HepG2 (cell line): ENCODE measurements around the gene SNCA. TPM values are rescaled to one million over a fixed set of nuclear protein-coding genes. Genes with fewer than 3 reads are reported as not detected.
A peak's percentile ranks its signal among the peaks of the same experiment; 100 is the strongest.

Experiments
- BORCS8-MEF2B ChIP-seq: sonication (generic); formaldehyde crosslinking; IDR thresholded peaks from 2 replicates; pipeline ENCODE4 v1.8.0; 2022; ENCODE audit warnings: mild to moderate bottlenecking, missing genetic modification reagents
- E2F5 ChIP-seq: sonication (generic); formaldehyde crosslinking; conservative IDR thresholded peaks from 2 replicates; pipeline ENCODE4 v1.4.0; 2020; ENCODE audit warnings: missing genetic modification reagents
- FOXA3 ChIP-seq: IDR thresholded peaks from 2 replicates; pipeline ENCODE4 v1.6.1; 2016; ENCODE audit warnings: missing genetic modification reagents, missing compliant biosample characterization
- HMG20A ChIP-seq: IDR thresholded peaks from 2 replicates; pipeline ENCODE4 v1.6.1; 2016; ENCODE audit warnings: borderline replicate concordance
- HNRNPUL1 ChIP-seq: fragments of 200-400 bp; formaldehyde crosslinking; IDR thresholded peaks from 2 replicates; pipeline ENCODE4 v1.6.1; 2017; ENCODE audit warnings: low read depth, mild to moderate bottlenecking, low read length, moderate library complexity
- MBNL3 ChIP-seq: fragments of 250-450 bp; sonication (Bioruptor Pico); conservative IDR thresholded peaks from 2 replicates; pipeline ENCODE4 v1.8.0; 2022; ENCODE audit warnings: mild to moderate bottlenecking, inconsistent platforms
- MTA3 ChIP-seq: sonication (generic); formaldehyde crosslinking; IDR thresholded peaks from 2 replicates; pipeline ENCODE4 v1.4.0; 2020; ENCODE audit warnings: missing genetic modification reagents
- PRDM15 ChIP-seq: sonication (generic); formaldehyde crosslinking; IDR thresholded peaks from 2 replicates; pipeline ENCODE4 v1.4.0; 2020; ENCODE audit warnings: missing genetic modification reagents
- RFX1 ChIP-seq: fragments of 450-650 bp; IDR thresholded peaks from 2 replicates; pipeline ENCODE4 v1.6.1; 2017
- RXRA ChIP-seq: sonication (generic); formaldehyde crosslinking; IDR thresholded peaks from 2 replicates; pipeline ENCODE4 v1.5.1; 2020; ENCODE audit warnings: missing genetic modification reagents
- SAP130 ChIP-seq: IDR thresholded peaks from 2 replicates; pipeline ENCODE4 v1.6.1; 2016; ENCODE audit warnings: low read depth
- SYNCRIP ChIP-seq: fragments of 200-400 bp; formaldehyde crosslinking; IDR thresholded peaks from 2 replicates; pipeline ENCODE4 v1.6.1; 2018; ENCODE audit warnings: mild to moderate bottlenecking, low read depth, low read length; ENCODE audit not compliant: insufficient read depth
- ZFYVE20 ChIP-seq: sonication (generic); formaldehyde crosslinking; IDR thresholded peaks from 2 replicates; pipeline ENCODE4 v1.8.0; 2023; ENCODE audit warnings: low read depth, mild to moderate bottlenecking, moderate library complexity, missing genetic modification reagents, borderline replicate concordance
- ZNF138 ChIP-seq: sonication (generic); formaldehyde crosslinking; IDR thresholded peaks from 2 replicates; pipeline ENCODE4 v1.5.0; 2020; ENCODE audit warnings: mild to moderate bottlenecking, low read depth, missing genetic modification reagents
- ZNF335 ChIP-seq: sonication (generic); formaldehyde crosslinking; IDR thresholded peaks from 2 replicates; pipeline ENCODE4 v1.4.0; 2020; ENCODE audit warnings: missing genetic modification reagents
- ZNF33B ChIP-seq: sonication (generic); formaldehyde crosslinking; IDR thresholded peaks from 2 replicates; pipeline ENCODE4 v1.5.1; 2020; ENCODE audit warnings: mild to moderate bottlenecking, missing genetic modification reagents
- ZNF496 ChIP-seq: sonication (generic); formaldehyde crosslinking; IDR thresholded peaks from 2 replicates; pipeline ENCODE4 v1.8.1; 2023; ENCODE audit warnings: mild to moderate bottlenecking, moderate library complexity, missing genetic modification reagents; ENCODE audit not compliant: insufficient replicate concordance
- ZNF574 ChIP-seq: sonication (generic); formaldehyde crosslinking; IDR thresholded peaks from 2 replicates; pipeline ENCODE4 v1.4.0; 2020; ENCODE audit warnings: missing genetic modification reagents
- polyA plus RNA-seq, 8 experiments: library from polyadenylated mRNA; depleted of rRNA in 3 of 8; stranded (reverse) in 7 of 8; unstranded in 1 of 8; fragments of >200 nt; fragmentation: Illumina TruSeq in 4 of 8; extraction: Trizol in 4 of 8; gene quantifications; 2 replicates each; pipeline versions ENCODE4 v1.2.1 to v1.2.3, GENCODE V29; 2011 to 2016; ENCODE audit warnings: low read depth in 4 of 8, missing spikeins in 1 of 8, mixed read lengths in 1 of 8; ENCODE audit not compliant: insufficient read depth in 1 of 8
- total RNA-seq, 5 experiments: library from RNA; depleted of rRNA; stranded (reverse); fragments of >200 nt; fragmentation: Illumina TruSeq; extraction: Trizol; gene quantifications; 2 replicates each; pipeline ENCODE4 v1.2.3, GENCODE V29; 2016; ENCODE audit warnings: low read depth in 1 of 5
- TF ChIP-seq, protein P1 (sequence below): sonication (generic); formaldehyde crosslinking; IDR thresholded peaks from 2 replicates; pipeline ENCODE4 v1.4.0; 2020; ENCODE audit warnings: mild to moderate bottlenecking, missing genetic modification reagents
- TF ChIP-seq, protein P2 (sequence below): sonication (generic); formaldehyde crosslinking; conservative IDR thresholded peaks from 2 replicates; pipeline ENCODE4 v1.4.0; 2020; ENCODE audit warnings: mild to moderate bottlenecking, missing genetic modification reagents, moderate library complexity

SNCA gene
- total and polyA plus RNA-seq, 2 of the 13 experiments (the other 11 are each of a cell fraction or from before 2014, with no cell fraction given): not detected

DNA sequence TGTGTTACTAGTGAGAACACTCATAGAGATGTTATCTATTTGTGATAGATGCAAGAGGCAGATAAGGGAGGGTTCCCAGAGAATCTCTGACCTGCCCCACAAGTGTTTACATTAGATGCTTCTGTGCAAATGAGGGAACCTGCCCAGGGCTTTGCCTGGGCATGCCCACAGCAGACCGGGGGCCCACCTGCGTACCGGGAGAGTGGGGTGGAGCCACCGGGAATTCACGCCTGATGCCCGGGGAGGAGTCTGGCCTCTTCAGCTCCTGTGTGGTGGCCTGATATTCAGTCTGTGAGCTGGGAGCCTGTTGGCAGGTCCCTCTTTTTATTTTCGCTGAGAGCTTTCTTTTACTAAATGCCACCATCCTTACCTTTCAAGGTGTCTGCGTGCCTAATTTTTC, 155.7 kb downstream of the SNCA start (continued):
- TF ChIP-seq PRDM15 (no peak), ZNF138 (no peak), ZNF335 (peak; percentile 66; the same call in 1 of the 2 replicates), MBNL3 (no peak), SAP130 (peak; percentile 85), FOXA3 (CRISPR knock-in tag) (peak; percentile 80), HMG20A (CRISPR knock-in tag) (peak; percentile 73; the same call in 1 of the 2 replicates), ZNF496 (CRISPR knock-in tag) (no peak), BORCS8-MEF2B (0 out of 2 replicates have a peak, but pooled peaks have one; percentile 33), RXRA (CRISPR knock-in tag) (peak; percentile 38; the same call in 1 of the 2 replicates), ZFYVE20 (CRISPR knock-in tag) (no peak), ZNF574 (CRISPR knock-in tag) (0 out of 2 replicates have a peak, but pooled peaks have one; percentile 31), E2F5 (no peak), RFX1 (no peak), ZNF33B (0 out of 2 replicates have a peak, but pooled peaks have one; percentile 60), SYNCRIP (no peak), HNRNPUL1 (no peak), MTA3 (CRISPR knock-in tag) (no peak)
- TF ChIP-seq, protein P1, sequence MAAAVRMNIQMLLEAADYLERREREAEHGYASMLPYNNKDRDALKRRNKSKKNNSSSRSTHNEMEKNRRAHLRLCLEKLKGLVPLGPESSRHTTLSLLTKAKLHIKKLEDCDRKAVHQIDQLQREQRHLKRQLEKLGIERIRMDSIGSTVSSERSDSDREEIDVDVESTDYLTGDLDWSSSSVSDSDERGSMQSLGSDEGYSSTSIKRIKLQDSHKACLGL (CRISPR knock-in tag): no peak
- TF ChIP-seq, protein P2, sequence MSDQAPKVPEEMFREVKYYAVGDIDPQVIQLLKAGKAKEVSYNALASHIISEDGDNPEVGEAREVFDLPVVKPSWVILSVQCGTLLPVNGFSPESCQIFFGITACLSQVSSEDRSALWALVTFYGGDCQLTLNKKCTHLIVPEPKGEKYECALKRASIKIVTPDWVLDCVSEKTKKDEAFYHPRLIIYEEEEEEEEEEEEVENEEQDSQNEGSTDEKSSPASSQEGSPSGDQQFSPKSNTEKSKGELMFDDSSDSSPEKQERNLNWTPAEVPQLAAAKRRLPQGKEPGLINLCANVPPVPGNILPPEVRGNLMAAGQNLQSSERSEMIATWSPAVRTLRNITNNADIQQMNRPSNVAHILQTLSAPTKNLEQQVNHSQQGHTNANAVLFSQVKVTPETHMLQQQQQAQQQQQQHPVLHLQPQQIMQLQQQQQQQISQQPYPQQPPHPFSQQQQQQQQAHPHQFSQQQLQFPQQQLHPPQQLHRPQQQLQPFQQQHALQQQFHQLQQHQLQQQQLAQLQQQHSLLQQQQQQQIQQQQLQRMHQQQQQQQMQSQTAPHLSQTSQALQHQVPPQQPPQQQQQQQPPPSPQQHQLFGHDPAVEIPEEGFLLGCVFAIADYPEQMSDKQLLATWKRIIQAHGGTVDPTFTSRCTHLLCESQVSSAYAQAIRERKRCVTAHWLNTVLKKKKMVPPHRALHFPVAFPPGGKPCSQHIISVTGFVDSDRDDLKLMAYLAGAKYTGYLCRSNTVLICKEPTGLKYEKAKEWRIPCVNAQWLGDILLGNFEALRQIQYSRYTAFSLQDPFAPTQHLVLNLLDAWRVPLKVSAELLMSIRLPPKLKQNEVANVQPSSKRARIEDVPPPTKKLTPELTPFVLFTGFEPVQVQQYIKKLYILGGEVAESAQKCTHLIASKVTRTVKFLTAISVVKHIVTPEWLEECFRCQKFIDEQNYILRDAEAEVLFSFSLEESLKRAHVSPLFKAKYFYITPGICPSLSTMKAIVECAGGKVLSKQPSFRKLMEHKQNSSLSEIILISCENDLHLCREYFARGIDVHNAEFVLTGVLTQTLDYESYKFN (CRISPR knock-in tag): peak; percentile 55
